Ureter (tissue), 1 donor: Measurements from ENCODE around the gene SPO11. TPM values are rescaled to one million over a fixed set of nuclear protein-coding genes. Genes with fewer than 3 reads are reported as not detected.
"Not testable (repeated sequence)": the region's sequence is repeated elsewhere in the genome, so short reads cannot be mapped to it uniquely, and the experiment has no call there.

Experiments used
- DNase-seq: peaks from one replicate; pipeline ENCODE4 v3.0.0-alpha.2; 2020; ENCODE audit warnings: low spot score
- total RNA-seq: library from RNA; stranded (reverse); gene quantifications from one replicate; pipeline ENCODE4 v1.2.4, GENCODE V29; 2023
- donor health status: DM: yes; HTN: yes; CAD: no.

Gene SPO11
- total RNA-seq, 1 donor from 2014 or later: not detected

DNA sequence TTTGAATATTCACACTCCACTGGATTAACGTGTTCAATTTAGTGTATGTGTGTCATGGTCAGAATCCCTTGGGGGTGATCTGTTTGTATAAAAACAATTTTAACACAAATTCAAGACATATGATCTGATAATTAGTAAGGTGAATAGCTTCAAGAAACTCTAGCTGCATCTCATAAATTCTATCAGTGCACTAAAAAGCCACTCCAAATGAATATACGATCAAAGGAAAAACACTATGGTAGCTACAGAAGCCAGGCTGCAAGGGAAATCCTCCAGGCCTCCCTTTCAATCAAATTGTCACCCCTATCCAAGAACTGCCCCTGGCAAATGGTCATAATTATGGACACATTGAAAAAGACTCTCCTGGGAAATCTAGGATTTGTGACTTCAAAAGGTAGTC, 12.1 kb downstream of the SPO11 start:
- no peak for DNase-seq

- DNase-seq: no peak
These were observed 13.2 kb downstream of the SPO11 start for GRCh38 chr20:57342829-57343228.

GRCh38 chr20:57346477-57346876, 16.9 kb downstream of the SPO11 start:
- peak; percentile 74 for DNase-seq

DNA sequence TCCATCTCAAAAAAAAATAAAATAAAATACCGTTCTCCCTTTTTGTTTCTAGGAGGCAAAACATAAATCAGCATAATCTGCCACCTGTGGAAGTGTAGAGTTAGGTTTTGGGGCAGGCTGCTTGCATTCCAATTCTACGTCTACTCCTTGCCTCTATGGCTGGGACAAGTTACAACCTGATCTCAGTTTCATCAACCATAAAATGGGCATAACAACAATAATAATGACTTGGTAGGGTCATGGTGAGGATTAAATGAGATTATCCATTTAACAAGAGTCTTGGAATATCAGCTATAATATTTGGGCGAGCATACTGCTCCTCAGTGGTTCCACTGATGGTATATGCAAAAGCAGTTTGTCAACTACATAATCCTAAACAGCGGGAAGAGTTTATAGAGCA, 17.8 kb downstream of the SPO11 start:
- DNase-seq: no peak

- DNase-seq: not testable (repeated sequence)
These were observed 18.8 kb downstream of the SPO11 start for GRCh38 chr20:57348200-57348921.

DNA sequence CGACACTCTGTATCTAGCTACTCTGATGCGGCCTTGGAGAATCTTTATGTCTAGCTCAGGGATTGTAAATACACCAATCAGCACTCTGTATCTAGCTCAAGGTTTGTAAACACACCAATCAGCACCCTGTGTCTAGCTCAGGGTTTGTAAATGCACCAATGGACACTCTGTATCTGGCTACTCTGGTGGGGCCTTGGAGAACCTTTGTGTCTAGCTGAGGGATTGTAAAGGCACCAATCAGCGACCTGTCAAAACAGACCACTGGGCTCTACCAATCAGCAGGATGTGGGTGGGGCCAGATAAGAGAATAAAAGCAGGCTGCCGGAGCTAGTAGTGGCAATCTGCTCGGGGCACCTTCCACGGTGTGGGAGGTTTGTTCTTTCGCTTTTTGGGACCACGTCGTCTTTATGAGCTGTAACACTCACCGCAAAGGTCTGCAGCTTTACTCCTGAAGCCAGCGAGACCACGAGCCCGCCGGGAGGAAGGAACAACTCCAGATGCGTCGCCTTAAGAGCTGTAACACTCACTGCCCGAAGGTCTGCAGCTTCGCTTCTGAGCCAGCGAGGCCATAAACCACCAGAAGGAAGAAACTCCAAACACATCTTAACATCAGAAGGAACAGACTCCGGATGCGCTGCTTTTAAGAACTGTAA, 19.4 kb downstream of the SPO11 start:
- DNase-seq: not testable (repeated sequence)

- DNase-seq: no peak
These were observed 20.6 kb downstream of the SPO11 start for GRCh38 chr20:57350081-57350710.

- DNase-seq: not testable (repeated sequence)
These were observed 21.1 kb downstream of the SPO11 start for GRCh38 chr20:57350726-57351041.

DNA sequence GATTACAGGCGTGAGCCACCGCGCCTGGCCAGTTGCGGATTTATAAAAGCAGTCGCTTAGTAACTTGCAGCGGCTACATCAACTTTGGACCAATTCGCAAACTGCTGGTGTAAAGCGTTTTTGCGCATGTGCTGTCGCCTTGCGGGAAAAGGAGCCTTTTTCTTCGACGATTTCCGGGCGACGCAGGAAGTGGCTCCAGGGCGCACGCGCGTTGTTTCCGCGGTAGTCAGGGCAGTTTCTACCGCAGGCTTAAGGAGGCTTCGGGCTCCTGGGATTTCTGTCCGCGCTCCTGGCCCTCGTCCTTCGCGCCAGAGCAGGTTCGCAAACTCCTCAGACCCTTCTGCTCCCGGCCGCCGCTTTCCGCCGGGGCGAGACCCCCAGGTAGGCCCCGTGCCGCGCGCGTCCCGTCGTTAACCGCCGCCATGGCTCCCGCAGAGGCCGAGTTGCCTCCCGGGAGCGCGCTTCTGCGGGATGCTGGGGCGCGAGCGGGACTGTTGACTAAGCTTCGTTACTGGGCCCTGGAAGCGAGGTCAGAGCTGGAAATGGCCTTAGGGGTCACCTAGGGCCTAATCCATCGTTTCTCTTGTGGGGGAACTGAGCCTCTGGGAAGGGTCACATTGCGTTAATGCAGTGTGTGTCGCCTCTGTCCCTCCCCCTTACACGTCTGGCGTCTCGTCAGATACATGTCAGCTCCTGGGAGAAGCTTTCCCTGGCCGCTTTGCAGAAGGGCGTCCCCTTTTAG, 21.6 kb downstream of the SPO11 start, which contains the start of gene RAE1:
Gene RAE1, plus strand, starts transcription at position 214 of the 742 bp plus-strand sequence. CDS start 2,784 bp downstream, outside the sequence.
- peak; percentile 91 for DNase-seq

DNA sequence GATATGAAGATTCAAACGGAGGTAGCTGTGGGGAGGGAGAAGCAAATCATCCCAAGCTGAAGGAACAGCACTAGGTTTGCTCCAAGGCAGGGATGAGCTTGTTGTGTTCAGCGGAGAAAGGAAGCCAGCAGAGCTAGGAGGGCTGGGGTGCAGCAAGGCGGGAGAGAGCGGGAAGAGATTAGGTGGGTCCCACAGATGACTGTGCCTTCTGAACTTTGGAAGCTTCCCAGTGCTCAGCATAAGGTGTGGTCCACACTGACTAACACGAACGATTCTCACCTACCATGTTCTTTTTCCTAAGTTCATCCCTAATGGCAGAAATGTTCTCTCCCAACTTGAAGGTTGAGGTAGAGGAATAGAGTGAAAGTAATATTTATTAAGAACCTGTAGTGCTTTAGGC, 22.7 kb downstream of the SPO11 start:
- DNase-seq: no peak

- no peak for DNase-seq
These were observed 23.7 kb downstream of the SPO11 start for GRCh38 chr20:57353351-57353750.

GRCh38 chr20:57361517-57361916, 31.9 kb downstream of the SPO11 start:
- no peak for DNase-seq

DNA sequence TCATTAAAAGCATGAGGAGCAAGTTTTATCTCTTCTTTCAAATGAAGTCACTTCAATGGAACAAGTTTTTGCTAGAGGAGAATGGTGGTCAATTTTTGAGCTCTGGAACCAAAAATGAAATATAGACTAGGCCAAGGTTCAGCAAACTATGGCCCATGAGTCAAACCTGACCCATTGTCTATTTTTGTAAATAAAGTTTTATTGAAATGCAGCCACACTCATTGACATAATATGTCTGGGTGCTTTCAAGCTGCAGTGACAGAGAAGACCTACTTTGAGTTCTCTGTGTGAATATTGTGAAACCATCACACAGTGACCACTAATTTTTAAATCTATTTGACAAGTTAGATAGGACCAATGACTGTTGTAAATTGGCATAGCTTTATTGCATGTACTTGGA, 34.8 kb downstream of the SPO11 start:
- DNase-seq: no peak

- DNase-seq: no peak
These were observed 40.0 kb downstream of the SPO11 start for GRCh38 chr20:57369596-57369995.

- no peak for DNase-seq
These were observed 40.7 kb downstream of the SPO11 start for GRCh38 chr20:57370316-57370715.

GRCh38 chr20:57371363-57371762, 41.8 kb downstream of the SPO11 start:
- DNase-seq: no peak

GRCh38 chr20:57372157-57372556, 42.6 kb downstream of the SPO11 start:
- no peak for DNase-seq

DNA sequence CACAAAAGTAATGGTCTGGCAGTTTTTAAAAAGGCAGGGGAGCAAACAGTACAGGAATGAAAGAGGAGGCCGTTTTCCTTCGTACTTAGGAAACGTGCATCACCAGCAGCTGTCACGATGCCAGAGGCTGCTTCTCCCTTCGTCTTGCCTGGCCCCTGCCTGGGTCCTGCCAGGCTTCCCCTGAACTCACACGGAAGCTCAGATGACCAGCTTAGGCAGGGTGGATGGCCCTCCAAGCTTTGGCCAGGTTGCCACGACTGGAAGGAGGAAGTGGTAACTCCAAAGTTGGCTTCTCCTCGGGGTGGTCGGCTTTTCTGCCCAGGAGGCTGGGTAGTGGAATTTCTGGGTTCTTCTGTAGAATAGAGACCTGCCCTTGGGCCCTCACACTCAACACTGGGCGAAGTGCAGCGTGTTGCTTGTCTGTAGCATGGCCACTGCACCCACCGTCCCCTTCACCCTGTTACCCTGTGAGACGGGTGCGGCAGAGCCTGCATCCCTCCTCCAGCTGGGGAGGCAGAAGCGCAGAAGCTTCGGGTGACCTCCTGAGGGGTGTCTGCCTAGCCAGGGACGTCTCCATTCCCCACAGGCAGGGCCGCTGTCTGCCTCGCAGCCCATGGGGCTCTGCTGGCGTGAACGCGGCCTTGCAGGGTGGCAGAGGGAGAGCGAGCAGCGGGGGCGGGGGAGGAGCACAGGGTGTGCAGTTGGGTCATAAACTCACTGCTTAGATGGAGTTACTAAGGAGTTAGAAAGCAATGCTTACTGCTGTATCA, 43.2 kb downstream of the SPO11 start:
- DNase-seq: no peak

GRCh38 chr20:57374343-57374930, 44.8 kb downstream of the SPO11 start:
- no peak for DNase-seq

- DNase-seq: no peak
These were observed 45.5 kb downstream of the SPO11 start for GRCh38 chr20:57374931-57375651.
